ENCODE results near the gene ANXA2.

The ANXA2 gene

DNA sequence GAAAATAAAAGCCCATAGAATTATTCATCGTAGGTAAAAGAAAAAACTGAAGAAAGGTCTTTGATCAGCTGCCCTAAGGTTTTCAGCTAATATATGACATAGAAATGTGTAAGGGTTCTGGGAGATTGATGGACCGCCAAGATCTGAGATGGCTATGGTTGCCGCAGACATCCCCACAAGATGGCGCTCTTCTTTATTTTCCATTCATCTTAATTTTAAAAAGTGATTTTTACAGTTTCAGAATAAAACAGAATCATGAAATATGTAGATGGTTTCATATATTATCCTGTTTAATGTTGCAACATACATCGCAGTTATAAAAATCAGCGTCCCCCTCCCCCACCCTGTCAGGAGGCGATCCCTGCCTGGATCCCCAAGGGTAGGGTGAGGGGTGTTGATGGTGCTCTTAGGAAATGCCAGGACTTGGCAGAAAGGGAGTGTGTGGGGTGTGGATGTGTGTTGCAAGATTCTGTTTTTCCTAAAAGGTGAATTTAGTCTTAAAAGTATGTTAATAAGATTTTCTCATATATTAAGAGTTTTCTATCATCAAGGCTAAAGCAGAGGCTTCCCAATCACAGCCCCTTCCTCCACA lies 68.8 kb downstream of the ANXA2 start:
- TF ChIP-seq, protein P1, sequence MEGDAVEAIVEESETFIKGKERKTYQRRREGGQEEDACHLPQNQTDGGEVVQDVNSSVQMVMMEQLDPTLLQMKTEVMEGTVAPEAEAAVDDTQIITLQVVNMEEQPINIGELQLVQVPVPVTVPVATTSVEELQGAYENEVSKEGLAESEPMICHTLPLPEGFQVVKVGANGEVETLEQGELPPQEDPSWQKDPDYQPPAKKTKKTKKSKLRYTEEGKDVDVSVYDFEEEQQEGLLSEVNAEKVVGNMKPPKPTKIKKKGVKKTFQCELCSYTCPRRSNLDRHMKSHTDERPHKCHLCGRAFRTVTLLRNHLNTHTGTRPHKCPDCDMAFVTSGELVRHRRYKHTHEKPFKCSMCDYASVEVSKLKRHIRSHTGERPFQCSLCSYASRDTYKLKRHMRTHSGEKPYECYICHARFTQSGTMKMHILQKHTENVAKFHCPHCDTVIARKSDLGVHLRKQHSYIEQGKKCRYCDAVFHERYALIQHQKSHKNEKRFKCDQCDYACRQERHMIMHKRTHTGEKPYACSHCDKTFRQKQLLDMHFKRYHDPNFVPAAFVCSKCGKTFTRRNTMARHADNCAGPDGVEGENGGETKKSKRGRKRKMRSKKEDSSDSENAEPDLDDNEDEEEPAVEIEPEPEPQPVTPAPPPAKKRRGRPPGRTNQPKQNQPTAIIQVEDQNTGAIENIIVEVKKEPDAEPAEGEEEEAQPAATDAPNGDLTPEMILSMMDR (IDR thresholded peaks at IDR 0.05; ENCODE audit: insufficient read depth, missing control alignments), result peak; percentile 67
- no peak for DNase-seq (ENCODE audit: insufficient read length, low spot score)
- no peak for FAIRE-seq

DNA sequence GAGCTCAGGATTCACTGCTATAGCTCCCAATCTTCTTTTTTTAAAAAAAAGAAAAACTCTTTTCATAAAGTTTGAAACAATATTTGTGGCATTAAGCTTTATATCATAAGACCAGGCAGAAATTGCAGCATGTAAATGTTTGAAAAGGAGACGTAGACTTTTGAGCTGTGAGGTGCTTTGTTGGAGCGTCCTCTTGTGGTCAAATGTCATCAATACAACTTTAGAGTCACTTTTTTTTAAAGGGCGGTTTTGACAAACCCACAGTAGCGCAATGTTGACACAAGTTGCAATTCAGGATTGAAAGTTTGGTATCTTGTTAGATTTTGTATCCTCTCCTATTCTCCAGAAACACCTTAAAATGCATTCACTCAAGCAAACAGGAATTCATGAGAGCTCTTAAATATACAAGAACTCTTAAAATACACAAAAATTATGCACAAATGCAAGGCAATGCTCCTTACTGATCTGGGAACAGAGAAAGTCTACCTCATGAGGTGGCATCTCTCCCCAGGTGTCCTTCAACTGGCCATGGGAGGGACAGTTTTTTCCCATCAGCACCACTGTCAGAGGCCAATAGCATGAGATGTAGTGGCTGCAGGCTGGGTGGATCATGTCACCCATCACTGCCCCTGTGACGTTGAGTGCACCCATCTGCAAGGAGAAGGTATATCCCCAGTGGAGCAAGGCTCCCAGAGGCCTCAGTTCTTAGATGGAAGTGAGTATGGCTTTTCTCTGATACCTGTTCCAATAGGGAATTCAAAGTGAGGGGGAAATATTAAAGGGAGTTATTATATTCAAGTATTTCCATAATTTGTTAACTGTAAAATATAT lies 70.7 kb downstream of the ANXA2 start:
- TF ChIP-seq, protein P1 (IDR thresholded peaks at IDR 0.05; ENCODE audit: insufficient read depth, missing control alignments), result peak; percentile 90
- DNase-seq (ENCODE audit: insufficient read length, low spot score), result no peak
- peak; percentile 55 for FAIRE-seq

DNA sequence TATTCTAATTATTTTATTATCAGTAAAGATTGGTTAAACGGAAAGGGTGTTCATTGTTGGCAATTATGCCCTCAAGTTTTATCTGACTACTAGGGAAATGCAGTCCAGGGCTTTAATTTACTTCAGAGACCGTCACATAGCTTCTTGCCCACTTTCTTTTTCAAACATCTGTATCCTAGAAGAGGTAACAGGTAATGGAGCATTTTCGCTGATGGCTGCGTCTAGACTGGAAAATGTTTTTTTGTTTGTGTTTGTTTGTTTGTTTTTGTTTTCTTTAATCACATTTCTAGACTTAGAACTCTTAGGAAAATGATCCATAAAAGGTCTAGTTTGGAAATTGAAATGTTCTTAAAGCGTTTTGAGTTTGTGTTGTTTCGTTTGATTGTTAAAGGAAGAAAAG lies 71.4 kb downstream of the ANXA2 start:
- TF ChIP-seq, protein P1 (IDR thresholded peaks at IDR 0.05; ENCODE audit: insufficient read depth, missing control alignments), result no peak
- no peak for FAIRE-seq
- no peak for DNase-seq (ENCODE audit: insufficient read length, low spot score)

DNA sequence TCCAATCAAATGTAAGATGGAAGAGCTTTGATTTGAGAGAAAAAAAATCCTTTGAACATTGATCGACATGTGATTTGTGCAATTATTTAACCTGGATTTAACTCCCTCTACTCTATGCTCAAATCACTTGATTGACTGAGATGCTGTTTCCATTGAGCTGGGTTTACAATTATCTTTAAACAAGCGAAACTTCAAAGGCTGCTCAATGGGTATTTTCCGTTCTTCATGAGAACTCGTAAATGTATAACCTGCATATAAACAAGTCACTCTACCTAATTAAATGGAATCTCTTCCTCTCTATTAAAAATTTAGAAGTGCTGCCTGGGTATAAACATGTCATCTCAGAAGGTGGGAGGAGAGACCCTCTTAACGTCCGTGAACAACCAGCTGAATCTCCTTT lies 71.9 kb downstream of the ANXA2 start:
- no peak for FAIRE-seq
- no peak for DNase-seq (ENCODE audit: insufficient read length, low spot score)
- TF ChIP-seq, protein P1 (IDR thresholded peaks at IDR 0.05; ENCODE audit: insufficient read depth, missing control alignments), result no peak

DNA sequence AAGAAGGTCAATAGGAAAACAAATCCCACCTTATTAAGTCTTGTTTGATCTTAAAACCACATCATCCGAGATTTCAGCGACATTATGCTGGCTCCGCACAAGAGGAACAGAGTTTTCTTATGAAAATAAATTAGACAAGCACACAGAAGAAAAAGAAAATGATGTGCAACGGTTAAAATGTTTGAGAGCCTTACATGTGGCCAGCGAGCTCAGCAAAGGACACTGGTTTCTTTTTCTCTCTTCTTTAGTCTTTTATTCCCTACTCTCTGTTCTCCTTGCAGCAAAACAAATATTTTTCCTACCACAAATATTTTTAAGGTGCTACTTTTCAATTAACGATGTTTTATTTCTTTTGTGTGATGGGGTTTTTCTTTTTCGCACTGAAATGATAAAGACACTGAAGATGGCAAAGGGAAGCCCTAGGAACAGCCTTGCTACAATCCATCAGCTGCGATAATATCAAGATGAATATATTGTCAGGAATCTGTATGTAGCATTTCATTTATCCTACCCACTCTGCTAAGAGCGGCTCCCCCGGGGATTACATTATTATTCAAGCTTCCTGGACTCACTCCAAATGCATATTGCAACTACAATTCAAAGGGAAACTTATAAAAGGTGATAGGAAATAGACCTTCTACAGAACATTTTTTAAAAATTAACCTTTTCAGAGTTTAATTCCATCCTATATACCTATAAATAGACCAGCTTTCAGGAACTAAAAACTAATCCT lies 72.9 kb downstream of the ANXA2 start:
- TF ChIP-seq, protein P1 (IDR thresholded peaks at IDR 0.05; ENCODE audit: insufficient read depth, missing control alignments), result no peak
- DNase-seq (ENCODE audit: insufficient read length, low spot score) (no peak), FAIRE-seq (no peak)

DNA sequence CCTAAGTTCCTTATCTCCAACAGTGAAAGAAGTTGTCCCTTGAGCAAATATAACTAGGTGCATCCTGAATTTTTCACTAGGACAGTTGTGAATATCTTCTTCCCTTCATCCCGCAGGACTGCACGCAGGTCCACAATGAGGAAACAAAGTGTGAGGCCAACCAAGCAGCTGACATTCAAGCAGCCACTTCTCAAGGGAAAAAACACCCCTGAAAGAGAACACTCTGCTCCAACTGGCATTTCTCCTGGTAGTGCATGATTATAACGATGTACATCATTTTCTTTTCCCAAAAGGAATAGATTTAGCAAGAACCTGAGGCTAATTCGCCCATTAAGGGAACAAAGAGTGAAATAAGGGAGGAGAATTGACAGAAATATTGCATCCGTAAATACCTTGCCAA lies 74.5 kb downstream of the ANXA2 start:
- DNase-seq (ENCODE audit: insufficient read length, low spot score), result no peak
- TF ChIP-seq, protein P1 (IDR thresholded peaks at IDR 0.05; ENCODE audit: insufficient read depth, missing control alignments), result no peak
- no peak for FAIRE-seq
